ENCODE data around the gene C1orf122.
"Not testable (repeated sequence)": the region's sequence is repeated elsewhere in the genome, so short reads cannot be mapped to it uniquely, and the experiment has no call there.

The C1orf122 gene

GRCh38 chr1:37807555-37808368 lies at the start of gene C1orf122, which contains the start of gene YRDC:
Gene C1orf122, plus strand, starts transcription at chr1:37807790. Its CDS starts 615 bp downstream, at chr1:37808405.
Gene YRDC, minus strand, starts transcription at chr1:37808208. Its CDS starts 28 bp downstream, at chr1:37808180.
- DNase-seq = peak; percentile 79

DNA sequence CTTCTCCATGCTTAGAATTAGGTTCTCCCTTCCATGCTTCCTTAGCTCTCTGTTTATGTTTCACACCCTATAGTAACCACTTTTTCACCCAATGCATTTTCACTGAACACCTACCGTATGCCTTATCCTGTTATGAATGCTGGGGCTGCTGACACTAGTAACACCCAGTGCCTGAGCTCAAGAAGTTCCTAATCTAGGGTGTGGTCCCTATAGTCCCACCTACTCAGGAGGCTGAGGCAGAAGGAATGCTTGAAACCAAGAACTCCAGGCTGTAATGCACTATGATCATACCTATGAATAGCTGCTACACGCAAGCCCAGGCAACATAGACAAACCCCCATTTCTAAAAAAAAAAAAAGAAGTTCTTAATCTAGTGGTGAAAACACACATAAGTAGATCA lies 48.1 kb upstream of the C1orf122 start:
- DNase-seq = no peak

DNA sequence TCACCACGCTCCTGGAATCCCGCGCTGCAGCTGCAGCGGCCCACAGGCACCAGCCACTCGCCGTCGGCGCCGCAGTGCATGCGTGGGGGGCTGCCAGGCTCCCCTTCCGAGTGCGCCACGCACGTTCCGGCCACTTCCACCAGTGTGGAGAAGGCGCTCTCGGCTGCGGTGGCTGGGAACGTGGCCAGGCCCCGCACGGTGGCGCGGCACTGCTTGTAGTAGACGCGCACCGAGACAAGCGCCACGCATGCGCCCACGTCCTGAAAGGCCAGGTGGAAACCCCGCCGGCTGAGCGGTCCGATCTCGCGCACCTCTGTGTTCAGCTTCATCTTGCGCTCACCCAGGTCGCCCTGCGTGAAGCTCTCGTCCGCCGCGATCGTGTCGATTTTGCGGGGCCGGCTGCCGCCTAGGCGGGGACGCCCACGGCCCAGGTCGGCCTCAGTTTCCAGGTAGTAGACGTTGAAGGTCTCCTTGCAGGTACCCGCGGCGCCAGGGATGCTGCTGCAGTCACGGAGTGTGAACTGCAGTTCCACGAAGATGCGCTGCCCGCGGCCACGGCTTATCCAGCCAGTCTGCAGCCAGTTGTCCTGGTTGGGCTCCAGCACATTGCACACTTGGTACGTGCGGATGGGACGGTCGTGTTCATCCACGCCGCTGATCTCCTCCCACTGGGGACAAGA lies 46.0 kb upstream of the C1orf122 start:
- no peak for DNase-seq

DNA sequence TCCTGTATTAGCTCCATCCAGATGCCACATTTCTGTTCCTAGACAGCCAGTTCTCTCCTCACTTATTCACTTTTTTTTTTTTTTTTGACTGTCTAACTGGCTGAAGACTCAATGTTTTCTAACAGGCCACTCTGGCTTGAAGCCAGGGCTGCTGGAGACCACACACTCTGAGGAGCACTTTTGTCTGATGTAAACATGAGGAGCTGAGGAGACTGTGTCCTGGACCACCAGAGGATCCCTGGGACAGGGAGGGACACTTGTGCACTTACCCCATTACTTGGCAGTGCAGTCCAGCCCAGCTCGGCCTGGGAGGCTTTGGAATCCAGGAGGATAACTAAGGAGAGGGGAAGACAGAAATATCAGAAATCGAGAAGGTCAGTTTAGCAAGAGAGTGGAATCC lies 45.1 kb upstream of the C1orf122 start:
- DNase-seq = no peak

- no peak for DNase-seq
Measured at GRCh38 chr1:37763791-37764413, 43.7 kb upstream of the C1orf122 start.

DNA sequence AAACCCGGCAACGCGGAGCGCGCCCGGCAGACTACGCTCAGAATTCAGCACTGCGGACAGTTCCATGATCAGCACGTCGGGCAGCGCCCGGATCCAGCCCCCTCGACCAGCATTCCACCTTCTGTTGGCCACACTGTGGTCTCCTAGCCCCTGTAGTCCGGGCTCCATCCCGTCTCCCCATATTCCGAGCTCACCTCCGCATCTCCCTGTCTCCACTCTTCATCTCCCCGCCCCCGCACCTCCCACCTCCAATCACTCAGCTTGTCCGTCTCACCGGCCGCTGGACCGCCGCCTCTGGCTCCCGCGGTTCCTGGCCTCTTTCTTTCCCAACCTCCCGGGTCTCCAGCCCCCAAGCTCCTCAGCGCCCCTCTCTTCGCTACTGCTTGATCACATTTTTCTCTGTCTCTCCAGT lies 43.2 kb upstream of the C1orf122 start:
- peak; percentile 32 for DNase-seq

DNA sequence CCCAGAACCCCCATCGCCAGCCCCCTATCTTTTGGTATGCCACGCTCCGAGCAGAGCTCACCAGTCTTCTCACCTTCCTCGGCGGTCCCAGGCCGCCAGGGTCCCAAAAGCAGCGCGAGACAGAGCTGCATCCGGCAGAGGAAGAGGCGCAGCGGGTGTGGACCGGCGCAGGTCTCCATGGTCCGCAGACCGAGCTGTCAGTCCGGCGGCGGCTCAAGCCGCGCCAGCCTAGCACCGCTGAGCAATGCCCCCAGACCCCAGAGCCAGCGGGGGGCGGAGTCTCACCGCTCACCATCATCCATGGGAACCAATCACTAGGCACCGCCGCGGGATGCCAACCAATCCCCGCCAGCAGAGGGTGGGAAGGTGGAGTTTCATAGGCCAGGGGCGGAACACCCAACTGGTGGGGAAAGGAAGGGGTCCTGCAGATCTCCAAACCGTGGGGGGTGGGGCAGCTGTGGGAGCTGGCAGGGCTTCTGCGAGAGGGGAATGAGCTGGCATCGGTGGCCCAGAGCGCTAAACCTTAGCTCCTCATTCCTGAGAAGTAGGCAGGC lies 42.6 kb upstream of the C1orf122 start, which contains the start of gene EPHA10:
TSS of gene EPHA10 (minus strand) at position 233 of the 554 bp plus-strand sequence. CDS start at position 179, 54 bp downstream.
- DNase-seq = no peak

- DNase-seq = no peak
Measured at GRCh38 chr1:37765916-37766664, 41.5 kb upstream of the C1orf122 start.

- DNase-seq = no peak
Measured at GRCh38 chr1:37767488-37767887, 40.1 kb upstream of the C1orf122 start.

DNA sequence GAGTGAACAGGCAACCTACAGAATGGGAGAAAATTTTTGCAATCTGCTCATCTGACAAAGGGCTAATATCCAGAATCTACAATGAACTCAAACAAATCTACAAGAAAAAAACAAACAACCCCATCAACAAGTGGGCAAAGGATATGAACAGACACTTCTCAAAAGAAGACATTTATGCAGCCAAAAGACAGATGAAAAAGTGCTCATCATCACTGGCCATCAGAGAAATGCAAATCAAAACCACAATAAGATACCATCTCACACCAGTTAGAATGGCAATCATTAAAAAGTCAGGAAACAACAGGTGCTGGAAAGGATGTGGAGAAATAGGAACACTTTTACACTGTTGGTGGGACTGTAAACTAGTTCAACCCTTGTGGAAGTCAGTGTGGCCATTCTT lies 36.1 kb upstream of the C1orf122 start:
- DNase-seq = not testable (repeated sequence)

GRCh38 chr1:37776946-37777516 lies 30.6 kb upstream of the C1orf122 start:
- DNase-seq = no peak

DNA sequence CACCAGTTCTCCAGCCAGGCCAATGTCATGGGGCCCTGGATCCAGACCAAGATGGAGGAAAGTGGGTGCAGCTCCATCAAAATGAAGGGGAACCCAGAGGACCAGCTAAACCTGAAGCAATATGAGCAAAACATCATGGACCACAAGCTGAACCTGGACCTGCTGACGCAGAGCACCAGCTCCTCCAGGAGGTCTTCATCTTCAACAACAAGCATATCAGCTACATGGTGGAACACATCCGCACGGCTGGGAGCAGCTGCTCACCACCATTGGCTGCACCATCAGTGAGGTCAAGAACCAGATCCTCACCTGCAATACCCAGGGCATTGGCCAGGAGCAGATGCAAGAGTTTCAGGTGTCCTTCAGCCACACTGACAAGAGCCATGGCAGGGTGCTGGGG lies 28.9 kb upstream of the C1orf122 start:
- DNase-seq = no peak

- DNase-seq = no peak
Measured at GRCh38 chr1:37782491-37782890, 25.1 kb upstream of the C1orf122 start.

DNA sequence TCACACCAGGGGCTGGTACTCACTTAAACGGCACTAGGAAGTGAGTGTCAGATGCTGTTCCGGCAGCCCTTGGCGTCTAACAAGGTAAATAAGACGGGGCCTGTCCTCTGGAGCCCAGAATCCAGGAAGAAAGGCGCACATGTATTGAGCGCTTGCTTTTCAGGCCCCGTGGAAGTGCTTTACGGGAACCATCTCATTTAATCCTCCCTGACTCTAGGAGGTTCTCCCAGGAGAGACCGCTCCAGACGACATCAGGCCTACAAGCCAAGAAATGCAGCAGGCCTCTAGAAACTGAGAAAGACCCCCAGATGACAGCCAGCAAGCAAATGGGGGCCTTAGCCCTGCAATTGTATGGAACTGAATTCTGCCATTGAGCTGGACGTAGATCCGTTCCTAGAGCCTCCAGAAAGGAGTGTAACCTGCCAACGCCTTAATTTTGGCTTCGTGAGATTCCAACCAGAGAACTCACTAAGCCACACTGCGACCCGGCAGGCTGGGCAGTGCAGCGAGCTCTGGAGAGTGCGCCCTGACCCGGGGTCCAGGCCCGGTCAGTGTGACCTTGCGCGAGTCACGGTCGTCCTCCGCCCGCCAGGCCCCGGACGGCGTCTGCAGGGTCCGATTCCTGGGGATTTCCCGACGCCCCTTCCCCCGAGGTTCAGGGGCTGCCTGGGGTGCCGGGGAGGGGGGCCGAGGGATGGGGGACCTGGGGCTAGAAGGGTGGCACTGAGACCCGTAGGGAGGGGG lies 14.5 kb upstream of the C1orf122 start:
- DNase-seq = no peak

DNA sequence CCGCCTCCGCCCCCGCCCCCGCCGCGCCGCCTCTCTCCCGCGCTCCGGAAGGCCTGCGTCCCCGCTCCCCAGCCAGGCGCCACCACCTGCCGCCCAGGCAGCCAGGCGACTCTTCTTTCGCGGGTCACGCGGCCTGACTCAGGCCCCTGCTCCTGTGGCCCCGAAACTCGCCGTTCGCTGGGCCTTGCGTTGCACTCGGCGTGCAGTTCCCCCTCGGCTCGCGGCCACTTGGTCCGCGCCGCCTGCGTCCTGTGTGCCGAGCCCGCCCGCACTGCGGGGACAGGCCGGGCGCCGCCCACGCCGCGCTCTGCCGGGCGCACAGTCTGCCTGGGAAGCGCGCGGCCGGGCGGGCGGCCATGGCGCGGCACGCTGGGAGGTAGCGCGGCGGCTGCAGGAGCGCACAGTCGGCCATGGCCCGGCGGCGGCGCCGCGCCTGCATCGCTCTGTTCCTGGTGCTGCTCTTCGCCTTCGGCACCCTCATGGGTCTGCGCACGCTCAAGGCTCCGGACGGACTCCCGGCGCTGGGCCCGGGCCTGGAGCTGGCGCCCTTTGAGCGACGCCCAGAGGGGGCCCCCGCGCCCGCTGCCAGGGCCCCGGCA lies 13.7 kb upstream of the C1orf122 start, which contains the start of gene MANEAL:
TSS of gene MANEAL (plus strand) at position 75 of the 599 bp plus-strand sequence. CDS start at position 411, 336 bp downstream.
- DNase-seq = peak; percentile 15

DNA sequence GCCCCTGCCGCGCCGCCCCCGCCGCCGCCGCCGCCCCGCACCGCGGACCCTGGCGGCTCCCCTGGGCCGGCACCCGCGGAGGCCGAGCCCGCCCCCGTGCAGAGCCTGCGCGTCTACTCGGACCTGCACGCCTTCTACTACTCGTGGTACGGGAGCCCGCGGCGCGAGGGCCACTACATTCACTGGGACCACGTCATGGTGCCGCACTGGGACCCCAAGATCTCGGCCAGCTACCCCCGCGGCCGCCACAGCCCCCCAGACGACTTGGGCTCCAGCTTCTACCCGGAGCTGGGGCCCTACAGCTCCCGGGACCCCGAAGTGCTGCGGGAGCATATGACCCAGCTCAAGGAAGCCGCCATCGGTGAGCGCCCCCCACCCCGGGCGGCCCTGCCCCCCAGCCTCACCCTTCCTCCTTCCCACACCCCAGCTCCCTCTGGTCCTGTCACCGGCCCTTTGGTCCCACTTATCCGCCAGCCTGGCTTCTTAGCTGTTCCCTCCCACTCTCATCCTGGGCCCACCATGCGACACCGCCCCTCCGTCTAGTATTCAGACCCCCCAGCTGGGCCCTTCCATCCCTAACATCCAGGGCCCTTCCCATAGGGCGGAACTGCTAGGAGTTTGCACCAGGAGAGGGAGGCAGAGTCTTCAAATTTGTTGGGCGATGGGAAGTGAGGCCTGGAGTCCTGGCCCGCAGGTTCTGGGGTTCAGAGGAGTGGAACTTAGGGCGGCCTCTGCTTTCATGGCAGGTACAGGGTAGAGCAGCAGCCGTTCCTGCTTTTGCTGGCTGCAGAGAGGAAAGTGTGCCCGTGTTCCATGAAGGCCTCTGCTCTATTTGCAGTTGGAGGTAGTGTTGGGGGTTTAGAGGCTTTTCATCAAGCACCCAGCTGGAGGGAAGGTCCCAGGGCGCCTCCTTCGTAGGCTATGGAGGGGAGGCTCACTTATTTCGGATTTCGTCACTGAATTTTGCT lies 12.9 kb upstream of the C1orf122 start:
- no peak for DNase-seq

- peak; percentile 45 for DNase-seq
Measured at GRCh38 chr1:37795340-37796125, 12.1 kb upstream of the C1orf122 start.

- peak; percentile 19 for DNase-seq
Measured at GRCh38 chr1:37797750-37798345, 9.7 kb upstream of the C1orf122 start.
